Fibroblast of peridontal ligament (primary cell): ENCODE measurements around the gene LRSAM1.

ENCODE experiments used
- DNase-seq: peaks from one replicate; pipeline ENCODE4 v3.0.0-alpha.2; 2010; ENCODE audit errors: extremely low read depth

LRSAM1 gene

DNA sequence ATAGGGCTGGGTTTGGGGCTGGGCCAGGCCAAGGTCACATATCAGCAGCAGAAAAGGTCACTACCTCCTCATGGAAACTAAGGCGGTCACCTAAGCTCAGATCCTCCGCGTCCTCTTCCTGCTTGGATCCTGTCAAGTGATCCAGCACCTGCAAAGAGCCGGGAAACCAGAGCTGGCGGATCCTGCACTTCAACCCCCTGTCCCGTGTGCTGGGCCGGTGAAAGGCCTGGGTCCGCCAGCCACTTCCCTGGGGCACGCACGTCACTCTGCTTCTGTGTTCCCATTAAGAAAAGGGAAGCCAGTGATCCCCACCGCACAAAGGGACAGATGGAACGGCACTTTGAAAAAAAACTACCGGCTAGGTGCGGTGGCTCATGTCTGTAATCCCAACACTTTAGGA, 99.4 kb downstream of the LRSAM1 start:
- DNase-seq = no peak
